GM23248 (cell line): Measurements from ENCODE around the gene CASP7.

Experiments
- EZH2 ChIP-seq: fragments of 200-600 bp; sonication (generic); IDR thresholded peaks from 2 replicates; pipeline ENCODE4 v1.6.1; 2018; ENCODE audit warnings: antibody characterized with exemption, mild to moderate bottlenecking; ENCODE audit not compliant: insufficient read depth, poor library complexity, severe bottlenecking
- EZH2phosphoT487 ChIP-seq: fragments of 200-600 bp; sonication (generic); IDR thresholded peaks from 2 replicates; pipeline ENCODE4 v1.6.1; 2018; ENCODE audit warnings: antibody characterized with exemption, moderate library complexity, mild to moderate bottlenecking, low read depth; ENCODE audit not compliant: insufficient read depth

GRCh38 chr10:113641702-113642101 is 38.0 kb upstream of the CASP7 start:
- no peak for TF ChIP-seq EZH2phosphoT487
- no peak for TF ChIP-seq EZH2
